HG02943 (cell line): ENCODE measurements around the gene EBF3.

Experiments used
- ATAC-seq: cut with Tn5 transposase; IDR thresholded peaks from one replicate; pipeline ENCODE4 v1.9.1; 2021; ENCODE audit warnings: mild to moderate bottlenecking, low read depth, moderate library complexity; ENCODE audit not compliant: unreplicated experiment

EBF3 gene

GRCh38 chr10:129844216-129844766, 119.8 kb downstream of the EBF3 start:
- no peak for ATAC-seq

- ATAC-seq = no peak
Observed at GRCh38 chr10:129843702-129844101, 120.4 kb downstream of the EBF3 start.

- ATAC-seq = no peak
Observed at GRCh38 chr10:129843131-129843541, 120.9 kb downstream of the EBF3 start.

GRCh38 chr10:129842031-129842430, 122.0 kb downstream of the EBF3 start:
- no peak for ATAC-seq

- no peak for ATAC-seq
Observed at GRCh38 chr10:129841590-129841989, 122.5 kb downstream of the EBF3 start.

GRCh38 chr10:129841071-129841470, 123.0 kb downstream of the EBF3 start:
- no peak for ATAC-seq

GRCh38 chr10:129840196-129840590, 123.9 kb downstream of the EBF3 start:
- no peak for ATAC-seq

- ATAC-seq = no peak
Observed at GRCh38 chr10:129839285-129840195, 124.5 kb downstream of the EBF3 start.

- ATAC-seq = no peak
Observed at GRCh38 chr10:129838794-129839193, 125.3 kb downstream of the EBF3 start.

- ATAC-seq = no peak
Observed at GRCh38 chr10:129837909-129838582, 126.0 kb downstream of the EBF3 start.

- no peak for ATAC-seq
Observed at GRCh38 chr10:129836253-129836652, 127.8 kb downstream of the EBF3 start.

- no peak for ATAC-seq
Observed at GRCh38 chr10:129833994-129834739, 129.9 kb downstream of the EBF3 start.

GRCh38 chr10:129833468-129833950, 130.6 kb downstream of the EBF3 start:
- no peak for ATAC-seq

- ATAC-seq = no peak
Observed at GRCh38 chr10:129832573-129833467, 131.3 kb downstream of the EBF3 start.

GRCh38 chr10:129831150-129831549, 132.9 kb downstream of the EBF3 start:
- no peak for ATAC-seq

GRCh38 chr10:129825826-129826225, 138.2 kb downstream of the EBF3 start:
- no peak for ATAC-seq

- no peak for ATAC-seq
Observed at GRCh38 chr10:129825221-129825620, 138.9 kb downstream of the EBF3 start.

GRCh38 chr10:129820451-129820850, 143.6 kb downstream of the EBF3 start:
- ATAC-seq = no peak

GRCh38 chr10:129816656-129817045, 147.4 kb downstream of the EBF3 start:
- ATAC-seq = no peak
